Activated naive CD8-positive, alpha-beta T cell (primary cell): ENCODE results near the gene FAM174B.

Experiments used
- H3K27ac Mint-ChIP-seq: one replicate; pipeline ENCODE4 v1.8.0; 2021; ENCODE audit warnings: mixed read lengths
- H3K27me3 Mint-ChIP-seq: one replicate; pipeline ENCODE4 v1.8.0; 2021; ENCODE audit warnings: mixed read lengths
- H3K36me3 Mint-ChIP-seq: one replicate; pipeline ENCODE4 v1.8.0; 2021; ENCODE audit warnings: mixed read lengths
- H3K4me1 Mint-ChIP-seq: one replicate; pipeline ENCODE4 v1.8.0; 2021; ENCODE audit warnings: low read depth, mixed read lengths
- H3K4me3 Mint-ChIP-seq: one replicate; pipeline ENCODE4 v1.8.0; 2021; ENCODE audit warnings: mild to moderate bottlenecking, mixed read lengths
- H3K9me3 Mint-ChIP-seq: one replicate; pipeline ENCODE4 v1.8.0; 2021; ENCODE audit warnings: low read depth, mixed read lengths

Gene FAM174B

DNA sequence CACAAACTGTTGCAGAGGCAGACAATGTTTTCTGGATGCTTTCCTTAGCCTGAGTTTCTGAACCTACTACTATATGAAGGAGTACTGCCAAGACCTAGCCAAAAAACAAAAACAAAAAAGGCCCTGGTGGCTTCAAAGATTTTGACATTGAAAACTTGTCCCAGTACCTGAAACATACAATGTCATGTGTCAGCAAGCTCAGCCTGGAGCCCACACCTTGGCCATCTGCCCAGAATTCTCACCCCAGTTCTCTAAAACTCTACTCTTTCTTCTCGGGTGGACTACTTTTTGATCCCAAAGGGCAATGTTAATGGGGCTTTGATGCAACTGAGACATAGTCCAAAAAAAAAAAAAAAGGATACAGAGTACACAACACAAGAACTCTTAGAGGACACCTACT lies 81.4 kb downstream of the FAM174B start:
- Mint-ChIP-seq H3K4me1 (no peaks in the 10 kb centered on the region), H3K27ac (no peak overlapping the region), H3K9me3 (no peaks in the 10 kb centered on the region), H3K27me3 (no peaks in the 10 kb centered on the region), H3K36me3 (no peaks in the 10 kb centered on the region), H3K4me3 (no peak overlapping the region)

DNA sequence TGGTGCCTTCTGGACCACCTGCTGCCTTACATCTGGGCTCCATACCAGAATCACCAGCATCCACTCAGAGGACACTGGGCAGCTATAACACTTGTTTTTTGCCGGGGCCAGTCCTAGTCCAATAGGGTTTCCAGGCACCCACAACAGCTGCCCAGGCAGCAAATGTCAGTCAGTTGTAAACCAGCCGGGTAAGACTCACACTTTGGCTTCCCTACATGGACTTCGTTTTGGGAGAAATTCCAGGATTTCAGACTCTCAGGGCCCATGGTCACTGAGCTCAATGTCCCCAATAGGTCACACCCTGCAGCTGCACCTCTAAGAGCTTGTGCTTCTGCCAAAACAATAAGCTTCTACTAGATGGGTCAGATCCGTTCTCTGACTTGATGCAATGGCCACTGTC lies 83.8 kb downstream of the FAM174B start:
- Mint-ChIP-seq H3K27ac (no peak overlapping the region), H3K4me3 (no peak overlapping the region), H3K27me3 (peaks cover 3% of the 10 kb centered on the region), H3K9me3 (no peaks in the 10 kb centered on the region), H3K4me1 (no peaks in the 10 kb centered on the region), H3K36me3 (no peaks in the 10 kb centered on the region)

DNA sequence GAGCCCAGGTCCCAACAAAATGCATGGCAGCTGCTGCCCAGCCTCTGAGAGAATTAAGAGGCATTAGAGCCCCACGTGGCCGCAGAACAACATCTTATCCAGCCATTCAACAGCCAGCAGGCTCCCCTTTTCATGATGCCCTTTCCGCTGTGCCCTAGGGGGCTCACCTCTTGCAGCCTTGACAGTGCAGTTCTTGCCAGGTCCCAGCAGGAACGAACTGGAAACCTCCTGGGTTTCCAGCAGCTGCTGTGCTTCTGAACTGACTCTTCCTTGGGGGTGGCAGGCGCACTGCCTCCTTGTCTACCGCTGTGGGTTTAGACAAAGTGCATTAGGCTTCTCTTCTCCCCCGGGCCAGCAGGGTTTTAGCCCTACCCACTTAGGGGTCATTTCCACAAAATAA lies 85.2 kb downstream of the FAM174B start:
- Mint-ChIP-seq H3K9me3 (no peaks in the 10 kb centered on the region), H3K36me3 (no peaks in the 10 kb centered on the region), H3K27ac (no peak overlapping the region), H3K4me1 (no peaks in the 10 kb centered on the region), H3K27me3 (peaks cover 3% of the 10 kb centered on the region), H3K4me3 (no peak overlapping the region)

DNA sequence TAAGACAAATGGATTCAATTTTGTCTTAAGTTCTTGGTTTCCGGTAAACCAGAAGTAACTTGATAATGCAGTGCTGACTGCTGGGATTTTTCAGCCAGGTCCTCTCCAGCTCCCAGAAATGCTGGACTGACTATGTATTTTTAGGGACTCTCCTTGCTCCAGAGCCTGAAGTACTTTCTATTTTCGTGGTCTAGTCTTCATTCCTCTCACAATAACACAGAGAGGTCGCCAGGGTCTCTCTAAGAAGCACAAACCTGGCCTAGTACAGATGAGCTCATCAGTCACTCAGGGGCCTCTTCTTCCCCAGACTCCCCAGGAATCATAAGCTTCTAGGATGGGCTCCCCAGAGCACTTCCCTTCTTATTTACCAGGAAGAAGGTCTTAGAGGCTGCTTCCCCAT lies 85.8 kb downstream of the FAM174B start:
- Mint-ChIP-seq H3K27me3 (peaks cover 3% of the 10 kb centered on the region), H3K27ac (no peak overlapping the region), H3K4me3 (no peak overlapping the region), H3K4me1 (no peaks in the 10 kb centered on the region), H3K9me3 (no peaks in the 10 kb centered on the region), H3K36me3 (no peaks in the 10 kb centered on the region)
